ENCODE data around the gene SRC. TPM values are rescaled to one million over a fixed set of nuclear protein-coding genes. Genes with fewer than 3 reads are reported as not detected.

The SRC gene
- total RNA-seq, 2 donors from 2014 or later: 6.9 to 14.3 TPM

DNA sequence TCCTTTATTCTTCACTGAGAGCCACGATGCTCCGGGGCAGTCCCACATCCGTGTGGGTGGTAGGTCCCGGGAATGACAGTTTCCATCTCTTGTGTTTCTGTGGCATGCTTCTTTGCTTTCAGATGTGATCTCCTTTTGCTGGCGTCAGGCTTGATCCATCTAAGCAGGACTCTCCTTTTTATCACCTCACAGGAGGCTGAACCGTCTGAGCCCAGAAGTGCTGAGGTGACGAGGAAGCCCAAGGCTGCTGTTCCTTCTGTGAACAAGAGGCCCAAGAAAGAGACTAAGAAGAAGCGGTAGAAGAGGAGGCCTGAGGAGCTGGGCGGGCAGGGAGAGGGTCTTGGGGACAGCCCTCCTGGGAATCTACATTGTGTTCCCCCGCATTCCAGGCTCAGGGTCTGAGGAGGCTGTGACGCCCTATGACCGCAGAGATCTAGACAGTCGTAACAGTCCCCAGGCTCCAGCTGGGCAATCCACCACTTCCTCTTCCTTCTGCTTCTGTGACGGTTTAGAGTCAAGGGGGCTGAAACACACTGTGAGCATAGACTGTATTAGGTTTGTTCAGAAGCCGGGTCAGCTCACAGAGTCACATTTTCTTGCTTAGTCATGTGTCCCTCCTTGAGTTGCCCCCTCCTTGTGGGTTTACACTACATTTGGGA, 29.7 kb upstream of the SRC start:
- Histone ChIP-seq H3K9me3 (no peaks in the 10 kb centered on the region), H3K27me3 (no peaks in the 10 kb centered on the region), H3K4me3 (no peak overlapping the region), H3K27ac (peak overlapping the region; percentile 89 to 91), H3K36me3 (peaks cover 14% of the 10 kb centered on the region), H3K4me1 (peaks cover 0 to 38% of the 10 kb centered on the region in 2 donors)
- TF ChIP-seq, protein P1, sequence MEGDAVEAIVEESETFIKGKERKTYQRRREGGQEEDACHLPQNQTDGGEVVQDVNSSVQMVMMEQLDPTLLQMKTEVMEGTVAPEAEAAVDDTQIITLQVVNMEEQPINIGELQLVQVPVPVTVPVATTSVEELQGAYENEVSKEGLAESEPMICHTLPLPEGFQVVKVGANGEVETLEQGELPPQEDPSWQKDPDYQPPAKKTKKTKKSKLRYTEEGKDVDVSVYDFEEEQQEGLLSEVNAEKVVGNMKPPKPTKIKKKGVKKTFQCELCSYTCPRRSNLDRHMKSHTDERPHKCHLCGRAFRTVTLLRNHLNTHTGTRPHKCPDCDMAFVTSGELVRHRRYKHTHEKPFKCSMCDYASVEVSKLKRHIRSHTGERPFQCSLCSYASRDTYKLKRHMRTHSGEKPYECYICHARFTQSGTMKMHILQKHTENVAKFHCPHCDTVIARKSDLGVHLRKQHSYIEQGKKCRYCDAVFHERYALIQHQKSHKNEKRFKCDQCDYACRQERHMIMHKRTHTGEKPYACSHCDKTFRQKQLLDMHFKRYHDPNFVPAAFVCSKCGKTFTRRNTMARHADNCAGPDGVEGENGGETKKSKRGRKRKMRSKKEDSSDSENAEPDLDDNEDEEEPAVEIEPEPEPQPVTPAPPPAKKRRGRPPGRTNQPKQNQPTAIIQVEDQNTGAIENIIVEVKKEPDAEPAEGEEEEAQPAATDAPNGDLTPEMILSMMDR (IDR thresholded peaks at IDR 0.05): no peak
- DNase-seq (ENCODE audit: low spot score): no peak

- H3K27ac ChIP-seq: peak overlapping the region in 1 of 2 donors; percentile 91
- DNase-seq (ENCODE audit: low spot score): no peak
- TF ChIP-seq, protein P1 (IDR thresholded peaks at IDR 0.05): no peak
- no peaks in the 10 kb centered on the region for H3K27me3 ChIP-seq
- peaks cover 0 to 38% of the 10 kb centered on the region in 2 donors for H3K4me1 ChIP-seq
- no peaks in the 10 kb centered on the region for H3K9me3 ChIP-seq
- no peak overlapping the region for H3K4me3 ChIP-seq
- H3K36me3 ChIP-seq: peaks cover 14% of the 10 kb centered on the region
These were observed 29.2 kb upstream of the SRC start for GRCh38 chr20:37316775-37317170.

DNA sequence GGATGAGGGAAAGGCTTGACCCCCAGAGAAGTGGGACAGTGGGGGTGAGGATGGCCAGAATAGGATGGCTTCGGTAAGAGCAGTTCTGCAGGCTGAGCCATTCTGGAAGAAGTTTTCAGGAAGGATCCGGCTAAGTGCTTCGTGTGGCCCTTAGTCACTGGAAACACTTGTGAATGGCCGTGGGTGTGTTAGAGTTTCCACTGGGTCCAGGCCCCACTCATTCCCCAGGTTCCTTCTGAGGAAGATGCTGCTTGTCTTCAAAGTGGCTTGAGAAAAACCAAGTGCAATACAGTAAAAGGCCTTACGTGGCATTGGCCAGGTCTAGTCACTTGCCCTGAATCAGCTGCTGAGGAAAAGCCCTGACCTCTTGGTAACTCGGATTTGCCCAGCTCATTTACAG, 28.6 kb upstream of the SRC start:
- H3K27ac ChIP-seq: no peak overlapping the region
- H3K9me3 ChIP-seq: no peaks in the 10 kb centered on the region
- no peaks in the 10 kb centered on the region for H3K27me3 ChIP-seq
- no peak overlapping the region for H3K4me3 ChIP-seq
- TF ChIP-seq, protein P1 (IDR thresholded peaks at IDR 0.05): no peak
- peaks cover 0 to 34% of the 10 kb centered on the region in 2 donors for H3K4me1 ChIP-seq
- H3K36me3 ChIP-seq: peaks cover 14% of the 10 kb centered on the region
- DNase-seq (ENCODE audit: low spot score): no peak

DNA sequence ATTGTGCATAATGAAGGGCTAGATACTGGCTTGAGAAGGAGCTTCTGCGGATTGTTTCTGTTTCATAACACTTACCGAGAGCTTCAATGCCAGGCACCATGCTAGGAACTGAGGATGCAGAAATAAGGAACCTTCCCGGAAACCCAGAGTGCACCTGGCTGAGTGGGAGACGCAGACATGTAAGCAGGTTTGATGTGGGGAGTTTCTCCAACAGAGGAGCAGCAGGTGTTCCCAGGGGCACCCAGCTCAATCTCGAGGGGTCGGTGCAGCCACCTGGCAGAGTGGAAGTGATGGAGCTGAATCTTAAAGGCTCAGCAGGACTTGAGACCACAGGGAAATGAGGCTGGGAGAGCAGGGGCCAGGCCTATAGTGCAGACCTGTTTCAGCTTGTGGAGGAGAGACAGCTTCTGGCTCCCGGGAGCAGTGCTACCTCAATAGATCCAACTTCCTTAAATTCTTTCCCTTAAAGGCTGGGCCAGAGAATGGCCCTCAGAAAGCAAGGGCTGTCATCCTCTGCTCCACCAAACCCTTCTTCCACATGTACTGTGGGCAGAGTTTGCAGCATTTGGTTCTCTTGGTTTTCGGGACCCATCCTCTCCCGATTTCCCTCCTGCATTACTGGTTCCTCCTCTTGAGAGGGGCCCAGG, 27.8 kb upstream of the SRC start:
- DNase-seq (ENCODE audit: low spot score): no peak
- Histone ChIP-seq H3K36me3 (peaks cover 14% of the 10 kb centered on the region), H3K9me3 (no peaks in the 10 kb centered on the region), H3K4me1 (peaks cover 0 to 32% of the 10 kb centered on the region in 2 donors), H3K27me3 (no peaks in the 10 kb centered on the region), H3K27ac (no peak overlapping the region), H3K4me3 (no peak overlapping the region)
- TF ChIP-seq, protein P1 (IDR thresholded peaks at IDR 0.05): no peak

- H3K4me3 ChIP-seq: no peak overlapping the region
- H3K4me1 ChIP-seq: peaks cover 0 to 22% of the 10 kb centered on the region in 2 donors
- H3K36me3 ChIP-seq: peaks cover 14% of the 10 kb centered on the region
- TF ChIP-seq, protein P1 (IDR thresholded peaks at IDR 0.05): no peak
- no peak overlapping the region for H3K27ac ChIP-seq
- H3K9me3 ChIP-seq: no peaks in the 10 kb centered on the region
- H3K27me3 ChIP-seq: no peaks in the 10 kb centered on the region
- no peak for DNase-seq (ENCODE audit: low spot score)
These were observed 26.7 kb upstream of the SRC start for GRCh38 chr20:37319151-37319671.

Measured in right atrium auricular region (tissue), 2 donors.